Measurements from ENCODE around the gene SCAMP2.
"Not testable (repeated sequence)": the region's sequence is repeated elsewhere in the genome, so short reads cannot be mapped to it uniquely, and the experiment has no call there.

The SCAMP2 gene

GRCh38 chr15:74890665-74890960 is 17.4 kb upstream of the SCAMP2 start:
- DNase-seq (ENCODE audit: low spot score), result no peak

DNA sequence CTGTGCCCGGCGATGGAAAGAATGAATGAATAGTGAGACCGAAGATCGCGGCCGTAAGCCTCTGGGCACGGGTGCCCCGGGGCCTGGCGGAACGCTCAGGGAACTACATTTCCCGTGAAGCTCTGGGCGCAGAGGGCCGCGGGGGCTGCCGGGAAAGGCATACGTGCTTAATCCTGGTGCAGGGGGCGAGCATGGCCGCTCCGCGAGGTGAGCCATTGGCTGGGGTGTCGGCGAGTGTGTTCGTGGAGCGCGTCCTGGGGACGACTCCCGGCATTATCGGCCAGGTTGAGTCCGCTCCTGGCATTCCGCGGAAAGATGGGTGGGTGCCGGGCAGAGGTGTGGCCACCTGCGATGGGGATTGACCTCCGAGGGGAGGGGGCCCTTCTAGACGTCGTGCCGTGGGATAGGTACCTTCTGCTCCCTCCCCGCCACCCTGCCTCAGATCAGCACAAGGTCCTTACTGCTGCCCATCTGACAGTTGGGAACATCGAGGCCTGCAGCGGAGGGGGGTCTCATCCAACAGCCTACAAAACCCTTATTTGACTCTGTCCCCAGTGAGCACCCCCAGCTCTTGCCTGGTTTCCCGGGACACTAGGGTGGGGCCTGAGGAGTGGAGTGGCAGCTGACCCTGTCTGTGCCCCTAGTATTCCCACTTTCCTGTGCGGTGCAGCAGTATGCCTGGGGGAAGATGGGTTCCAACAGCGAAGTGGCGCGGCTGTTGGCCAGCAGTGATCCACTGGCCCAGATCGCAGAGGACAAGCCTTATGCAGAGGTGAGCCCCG is 16.9 kb upstream of the SCAMP2 start, which contains the start of gene MPI:
Gene MPI (plus strand): TSS at position 160 of the 782 bp plus-strand sequence. CDS start 32 bp downstream, at position 192.
- DNase-seq (ENCODE audit: low spot score), result peak; percentile 92

- no peak for DNase-seq (ENCODE audit: low spot score)
These were observed 16.3 kb upstream of the SCAMP2 start for GRCh38 chr15:74889390-74889882.

GRCh38 chr15:74888716-74889115 is 15.6 kb upstream of the SCAMP2 start:
- DNase-seq (ENCODE audit: low spot score), result no peak

- DNase-seq (ENCODE audit: low spot score), result not testable (repeated sequence)
These were observed 14.5 kb upstream of the SCAMP2 start for GRCh38 chr15:74887537-74888193.

DNA sequence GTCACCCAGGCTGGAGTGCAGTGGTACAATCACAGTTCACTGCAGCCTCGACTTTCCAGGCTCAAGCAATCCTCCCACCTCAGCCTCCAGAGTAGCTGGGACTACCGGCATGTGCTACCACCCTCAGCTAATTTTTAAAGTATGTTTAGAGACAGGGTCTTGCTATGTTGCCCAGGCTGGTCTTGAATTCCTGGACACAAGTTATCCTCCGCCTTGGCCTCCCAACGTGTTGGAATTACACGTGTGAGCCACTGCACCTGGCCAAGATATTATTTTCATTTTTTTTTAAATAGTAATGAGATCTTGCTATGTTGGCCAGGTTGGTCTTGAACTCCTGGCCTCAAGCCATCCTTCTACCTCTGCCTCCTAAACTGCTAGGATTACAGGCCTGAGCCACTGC is 12.3 kb upstream of the SCAMP2 start:
- DNase-seq (ENCODE audit: low spot score), result no peak

DNA sequence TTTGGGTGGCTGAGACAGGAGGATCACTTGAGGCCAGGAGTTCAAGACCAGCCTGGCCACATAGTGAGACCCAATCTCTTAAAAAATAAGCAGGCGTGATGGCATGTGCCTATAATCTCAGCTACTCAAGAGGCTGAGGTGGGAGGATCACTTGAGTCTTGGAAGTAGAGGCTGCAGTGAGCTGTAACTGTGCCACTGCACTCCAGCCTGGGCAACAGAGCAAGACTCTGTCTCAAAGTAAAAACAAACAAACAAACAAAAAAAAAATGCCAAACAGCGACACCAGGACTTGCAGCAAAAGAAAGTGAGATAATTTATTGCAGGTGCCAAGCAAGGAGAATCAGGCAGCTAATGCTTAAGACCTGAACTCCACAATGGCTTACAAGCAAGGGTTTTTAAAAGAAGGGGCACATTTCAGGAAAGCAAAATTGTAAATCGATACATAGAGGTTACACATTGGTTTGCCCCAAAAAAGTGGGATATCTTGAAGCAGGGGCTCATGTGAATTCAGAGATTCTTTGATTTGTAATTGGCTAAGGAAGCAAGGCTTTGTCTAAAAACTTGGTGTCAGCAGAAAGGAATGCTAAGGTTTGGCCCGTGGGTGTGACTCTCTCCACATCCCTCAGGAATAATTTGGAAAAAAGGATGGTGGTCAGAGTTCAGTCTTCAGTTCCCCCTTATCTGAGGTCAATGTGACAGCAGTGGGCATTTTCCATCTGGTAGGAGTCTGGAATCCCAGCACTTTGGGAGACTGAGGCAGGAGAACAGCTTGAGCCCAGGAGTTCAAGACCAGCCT is 11.5 kb upstream of the SCAMP2 start:
- no peak for DNase-seq (ENCODE audit: low spot score)

DNA sequence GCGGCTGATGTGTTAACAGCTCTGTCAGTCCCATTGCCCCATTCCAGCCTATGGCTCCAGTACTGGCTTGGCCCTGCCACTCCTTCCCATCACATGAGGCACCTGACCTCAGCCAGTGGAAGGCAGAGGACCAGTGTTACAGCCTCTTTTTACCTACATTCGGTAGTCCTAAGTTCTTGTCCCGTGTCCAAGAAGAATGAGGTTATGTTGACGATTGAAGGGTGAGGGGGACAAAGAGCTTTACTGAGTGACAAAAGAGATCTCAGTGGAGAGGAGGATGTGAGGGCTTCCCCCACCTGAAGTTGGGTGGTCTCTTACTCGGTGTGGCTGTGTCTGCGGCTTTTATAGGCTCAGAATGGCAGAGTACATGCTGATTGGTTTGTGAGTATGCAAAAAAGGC is 9.4 kb upstream of the SCAMP2 start:
- DNase-seq (ENCODE audit: low spot score), result no peak

- DNase-seq (ENCODE audit: low spot score), result no peak
These were observed 5.1 kb upstream of the SCAMP2 start for GRCh38 chr15:74878273-74878672.

DNA sequence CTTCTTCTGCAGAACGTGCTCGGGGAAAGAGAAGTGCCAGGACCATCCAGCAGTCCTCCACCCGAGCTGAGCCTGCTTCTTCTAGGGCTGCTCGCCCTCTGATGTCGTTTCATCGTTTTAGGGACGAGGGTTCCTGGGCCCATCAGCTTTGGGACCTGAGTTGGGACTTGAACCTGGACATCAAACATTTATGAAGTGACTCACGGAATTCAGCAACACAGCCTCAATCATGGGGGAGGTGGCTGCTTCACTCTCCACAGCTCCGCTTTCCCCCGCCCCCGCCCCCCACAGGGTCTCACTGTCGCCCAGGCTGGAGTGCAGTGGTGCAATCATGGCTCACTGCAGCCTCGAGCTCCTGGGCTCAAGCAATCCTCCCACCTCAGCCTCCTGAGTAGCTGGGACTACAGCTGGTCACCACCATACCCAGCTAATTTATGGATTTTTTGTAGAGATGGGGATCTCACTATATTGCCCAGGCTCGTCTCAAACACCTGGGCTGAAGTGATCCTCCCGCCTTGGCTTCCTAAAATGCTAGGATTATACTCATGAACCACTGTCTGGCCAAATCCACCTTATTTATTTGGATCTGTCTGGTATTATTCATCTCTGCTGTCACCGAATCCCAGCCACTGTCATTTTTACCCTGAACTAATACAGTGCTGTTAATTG is 725 bp upstream of the SCAMP2 start:
- DNase-seq (ENCODE audit: low spot score), result no peak

DNA sequence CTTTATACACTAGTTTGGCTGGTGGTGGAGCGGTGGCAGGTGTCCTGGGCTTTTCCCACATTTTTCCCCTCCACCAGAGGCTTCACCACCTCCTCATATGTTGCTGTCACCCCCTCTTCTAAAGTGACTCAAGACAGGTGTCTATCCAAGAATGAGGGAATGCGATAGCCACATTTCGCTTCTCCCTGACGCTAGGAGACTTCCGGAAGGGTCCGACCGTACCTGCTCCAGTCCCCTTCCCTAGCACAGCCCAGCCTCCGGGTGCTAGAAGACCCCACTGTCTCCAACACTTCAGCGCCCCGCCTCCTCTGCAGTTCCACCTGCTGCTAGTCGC is 496 bp downstream of the SCAMP2 start:
- no peak for DNase-seq (ENCODE audit: low spot score)

- no peak for DNase-seq (ENCODE audit: low spot score)
These were observed 2.5 kb downstream of the SCAMP2 start for GRCh38 chr15:74870436-74871215.

DNA sequence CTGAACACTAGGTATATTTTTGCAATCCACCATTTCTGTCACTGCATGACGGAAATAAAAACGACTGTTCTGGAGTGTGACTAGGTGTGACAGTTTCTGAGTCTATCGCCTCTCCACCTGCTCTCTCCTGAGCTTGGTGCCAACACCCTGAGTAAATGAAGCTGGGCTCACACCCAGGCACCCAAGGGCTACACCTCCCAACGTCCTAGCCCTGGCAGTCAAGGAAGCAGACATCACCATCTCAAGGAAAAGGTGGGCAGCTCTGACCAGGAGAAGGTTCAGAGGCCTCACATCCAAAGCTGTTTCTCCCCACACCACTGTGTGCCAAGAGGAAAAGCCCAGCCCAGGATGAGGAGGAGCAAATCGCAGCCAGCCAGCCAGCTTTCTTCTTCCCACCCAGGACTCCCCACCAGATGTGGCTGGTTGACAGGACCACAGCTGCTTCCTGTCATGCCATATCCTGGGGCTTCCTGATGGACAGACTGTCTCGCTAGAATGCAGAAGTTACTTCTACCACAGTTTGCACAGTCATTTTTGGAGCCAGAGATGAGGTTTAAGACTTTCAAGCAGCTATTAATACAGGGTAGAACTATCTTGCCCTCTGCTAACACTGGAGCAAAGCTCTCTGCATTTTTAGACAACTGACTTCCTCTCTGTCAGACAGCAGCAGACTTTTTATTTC is 3.3 kb downstream of the SCAMP2 start:
- peak; percentile 93 for DNase-seq (ENCODE audit: low spot score)

GRCh38 chr15:74869372-74869725 is 3.8 kb downstream of the SCAMP2 start:
- DNase-seq (ENCODE audit: low spot score), result no peak

GRCh38 chr15:74868059-74868458 is 5.1 kb downstream of the SCAMP2 start:
- DNase-seq (ENCODE audit: low spot score), result peak; percentile 83

DNA sequence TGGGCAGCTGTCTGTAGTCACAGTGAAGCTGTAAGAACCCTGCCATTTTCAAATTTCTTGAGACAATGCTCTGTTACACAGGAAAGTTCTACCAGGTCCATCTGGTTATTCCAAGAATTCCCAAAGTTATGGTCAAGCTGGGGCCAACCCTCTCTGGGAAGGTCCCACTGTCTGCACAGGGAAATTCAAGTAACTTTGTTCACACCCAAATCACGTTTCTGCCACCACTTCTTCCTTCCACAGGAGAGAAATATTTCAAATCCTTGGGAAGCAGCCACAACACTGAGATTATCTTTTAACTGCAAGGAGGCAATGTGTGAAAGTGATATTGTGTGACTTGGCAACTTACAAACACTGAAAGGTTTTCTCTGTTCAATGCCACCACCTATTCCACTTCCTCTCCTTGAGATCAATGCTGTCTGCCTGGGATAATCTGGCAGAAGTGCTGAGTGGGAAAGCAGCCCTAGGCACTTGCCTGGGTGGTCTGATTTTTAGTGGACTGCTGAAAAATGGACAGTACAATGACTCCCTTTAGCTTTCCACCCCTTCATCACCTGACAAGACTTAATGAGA is 5.6 kb downstream of the SCAMP2 start:
- no peak for DNase-seq (ENCODE audit: low spot score)

GRCh38 chr15:74866090-74866489 is 7.1 kb downstream of the SCAMP2 start:
- no peak for DNase-seq (ENCODE audit: low spot score)

DNA sequence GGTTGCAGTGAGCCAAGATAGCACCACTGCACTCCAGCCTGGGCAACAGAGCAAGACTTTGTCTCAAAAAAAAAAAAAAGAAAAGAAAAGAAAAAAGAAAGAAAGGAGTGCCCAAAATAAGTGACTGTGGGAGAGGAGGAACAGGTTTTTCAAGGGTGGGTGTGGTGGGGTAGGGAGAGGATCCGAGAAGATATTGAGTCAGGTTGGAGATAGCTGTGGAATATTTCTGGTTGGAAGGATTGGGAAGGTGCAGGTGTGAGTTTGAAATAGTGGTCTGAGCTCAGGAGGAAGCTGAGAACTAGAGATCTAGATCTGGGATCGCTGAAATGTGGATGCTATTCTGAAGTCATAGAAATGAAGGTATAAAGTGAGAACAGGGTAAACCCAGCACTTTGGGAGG is 7.8 kb downstream of the SCAMP2 start:
- DNase-seq (ENCODE audit: low spot score), result no peak

DNA sequence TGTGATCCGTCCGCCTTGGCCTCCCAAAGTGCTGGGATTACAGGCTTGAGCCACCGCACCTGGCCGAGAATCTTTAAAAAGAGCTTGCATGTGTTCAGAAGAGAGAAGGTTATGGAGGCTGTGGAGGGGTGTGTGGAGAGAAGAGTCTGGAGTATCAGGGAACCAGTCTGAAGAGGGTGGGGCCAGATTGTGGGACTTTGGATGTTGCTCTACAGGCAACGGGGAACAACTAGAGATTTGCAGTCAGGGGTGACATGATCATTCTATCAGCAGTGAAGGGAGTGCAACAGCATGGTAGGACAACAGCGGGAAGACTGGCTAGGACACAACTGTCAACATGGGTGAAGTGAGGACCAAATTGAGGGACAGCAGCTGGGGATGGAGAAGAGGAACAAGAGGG is 8.9 kb downstream of the SCAMP2 start:
- DNase-seq (ENCODE audit: low spot score), result no peak

GRCh38 chr15:74863239-74864056 is 9.7 kb downstream of the SCAMP2 start:
- DNase-seq (ENCODE audit: low spot score), result no peak
